Dedifferentiated amniotic fluid mesenchymal stem cell (primary cell): Measurements from ENCODE around the gene NGEF.
"Not testable (repeated sequence)": the region's sequence is repeated elsewhere in the genome, so short reads cannot be mapped to it uniquely, and the experiment has no call there.

Experiments used
- DNase-seq: peaks from one replicate; pipeline ENCODE4 v3.0.0-alpha.2; 2016; ENCODE audit errors: extremely low spot score

NGEF gene

GRCh38 chr2:233023007-233023760 lies 10.1 kb upstream of the NGEF start:
- DNase-seq: no peak

GRCh38 chr2:233022561-233022960 lies 9.5 kb upstream of the NGEF start:
- no peak for DNase-seq

GRCh38 chr2:233021771-233022170 lies 8.7 kb upstream of the NGEF start:
- DNase-seq: no peak

- DNase-seq: no peak
These were observed 7.4 kb upstream of the NGEF start for GRCh38 chr2:233020454-233020853.

GRCh38 chr2:233019610-233020009 lies 6.6 kb upstream of the NGEF start:
- DNase-seq: not testable (repeated sequence)

GRCh38 chr2:233017947-233018346 lies 4.9 kb upstream of the NGEF start:
- no peak for DNase-seq

- DNase-seq: no peak
These were observed 2.1 kb upstream of the NGEF start for GRCh38 chr2:233015019-233015645.

GRCh38 chr2:233013650-233014049 lies 594 bp upstream of the NGEF start:
- DNase-seq: no peak

GRCh38 chr2:233012301-233012971 lies 620 bp downstream of the NGEF start:
- DNase-seq: no peak

GRCh38 chr2:233011702-233012131 lies 1.3 kb downstream of the NGEF start:
- no peak for DNase-seq

- no peak for DNase-seq
These were observed 1.8 kb downstream of the NGEF start for GRCh38 chr2:233011268-233011650.

GRCh38 chr2:233010569-233011267 lies 2.3 kb downstream of the NGEF start:
- no peak for DNase-seq

- DNase-seq: no peak
These were observed 3.4 kb downstream of the NGEF start for GRCh38 chr2:233009661-233010060.

GRCh38 chr2:233007739-233008138 lies 5.3 kb downstream of the NGEF start:
- no peak for DNase-seq

GRCh38 chr2:233007270-233007669 lies 5.8 kb downstream of the NGEF start:
- DNase-seq: no peak

GRCh38 chr2:233006648-233007047 lies 6.4 kb downstream of the NGEF start:
- no peak for DNase-seq

- no peak for DNase-seq
These were observed 8.0 kb downstream of the NGEF start for GRCh38 chr2:233005096-233005495.

- no peak for DNase-seq
These were observed 9.1 kb downstream of the NGEF start for GRCh38 chr2:233003658-233004555.

- no peak for DNase-seq
These were observed 10.0 kb downstream of the NGEF start for GRCh38 chr2:233002829-233003657.
